Suprapubic skin (tissue), 4 donors: ENCODE data around the gene TSHZ2.

Source experiments
- EP300 ChIP-seq: sonication (generic); formaldehyde crosslinking; IDR thresholded peaks from one replicate; pipeline ENCODE4 v1.6.1; 2017; ENCODE audit warnings: antibody characterized with exemption
- POLR2A ChIP-seq, 2 donors: fragments of 450-650 bp; IDR thresholded peaks; one replicate each; pipeline ENCODE4 v1.6.1; 2017; ENCODE audit warnings: antibody characterized with exemption in 2 of 2, mild to moderate bottlenecking in 2 of 2, moderate library complexity in 2 of 2
- POLR2AphosphoS5 ChIP-seq, 3 donors: sonication (generic); formaldehyde crosslinking; IDR thresholded peaks; one replicate each; pipeline ENCODE4 v1.6.1; 2017; ENCODE audit warnings: antibody characterized with exemption in 3 of 3
- TF ChIP-seq, protein P1 (sequence below), 2 donors: fragments of 200-600 bp in 1 of 2; fragments of 450-650 bp in 1 of 2; sonication (generic) in 1 of 2; IDR thresholded peaks; one replicate each; pipeline ENCODE4 v1.5.1; 2016 to 2019; ENCODE audit warnings: antibody characterized with exemption in 2 of 2, mild to moderate bottlenecking in 1 of 2, moderate library complexity in 1 of 2

DNA sequence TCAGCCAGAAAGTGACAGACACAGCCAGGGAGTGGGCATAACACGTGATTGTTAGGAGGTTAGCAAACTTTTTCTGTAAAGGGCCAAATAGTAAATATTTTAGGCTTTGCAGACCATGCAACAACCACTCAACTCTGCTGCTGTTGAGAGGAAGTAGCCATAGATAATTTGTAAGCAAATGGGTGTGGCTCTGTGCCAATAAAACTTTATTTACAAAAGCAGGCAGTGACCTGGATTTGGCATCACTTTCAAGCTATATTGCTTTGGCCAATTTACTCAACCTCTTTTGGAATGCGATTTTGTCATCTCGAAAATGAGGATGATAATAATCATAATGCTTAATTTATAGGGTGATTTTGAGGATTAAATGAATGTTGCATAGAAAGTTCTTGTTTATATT, 152.6 kb downstream of the TSHZ2 start:
- TF ChIP-seq, protein P1, sequence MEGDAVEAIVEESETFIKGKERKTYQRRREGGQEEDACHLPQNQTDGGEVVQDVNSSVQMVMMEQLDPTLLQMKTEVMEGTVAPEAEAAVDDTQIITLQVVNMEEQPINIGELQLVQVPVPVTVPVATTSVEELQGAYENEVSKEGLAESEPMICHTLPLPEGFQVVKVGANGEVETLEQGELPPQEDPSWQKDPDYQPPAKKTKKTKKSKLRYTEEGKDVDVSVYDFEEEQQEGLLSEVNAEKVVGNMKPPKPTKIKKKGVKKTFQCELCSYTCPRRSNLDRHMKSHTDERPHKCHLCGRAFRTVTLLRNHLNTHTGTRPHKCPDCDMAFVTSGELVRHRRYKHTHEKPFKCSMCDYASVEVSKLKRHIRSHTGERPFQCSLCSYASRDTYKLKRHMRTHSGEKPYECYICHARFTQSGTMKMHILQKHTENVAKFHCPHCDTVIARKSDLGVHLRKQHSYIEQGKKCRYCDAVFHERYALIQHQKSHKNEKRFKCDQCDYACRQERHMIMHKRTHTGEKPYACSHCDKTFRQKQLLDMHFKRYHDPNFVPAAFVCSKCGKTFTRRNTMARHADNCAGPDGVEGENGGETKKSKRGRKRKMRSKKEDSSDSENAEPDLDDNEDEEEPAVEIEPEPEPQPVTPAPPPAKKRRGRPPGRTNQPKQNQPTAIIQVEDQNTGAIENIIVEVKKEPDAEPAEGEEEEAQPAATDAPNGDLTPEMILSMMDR (IDR thresholded peaks at IDR 0.05) = no peak
- no peak for TF ChIP-seq POLR2A (IDR thresholded peaks at IDR 0.05)
- no peak for TF ChIP-seq POLR2AphosphoS5 (IDR thresholded peaks at IDR 0.05)
- TF ChIP-seq EP300 = no peak
